ENCODE measurements around the gene EN2.

DNA sequence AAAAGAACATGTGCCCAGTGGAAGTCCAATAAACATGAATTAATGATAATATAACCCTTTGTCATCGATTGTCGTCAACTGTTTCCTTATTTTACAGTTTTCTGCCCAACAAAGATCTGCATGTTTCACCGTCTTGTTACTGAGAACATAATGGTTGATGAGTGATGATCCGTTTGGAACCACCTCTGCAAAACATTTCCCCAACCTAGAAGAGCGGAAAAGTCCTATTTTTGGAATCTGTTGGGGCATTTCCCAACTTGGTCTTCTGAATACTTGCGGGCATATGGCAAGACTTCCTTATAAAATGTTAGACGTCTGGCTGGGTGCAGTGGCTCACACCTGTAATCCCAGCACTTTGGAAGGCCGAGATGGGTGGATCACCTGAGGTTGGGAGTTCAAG, 56.4 kb downstream of the EN2 start:
- TF ChIP-seq, protein P1, sequence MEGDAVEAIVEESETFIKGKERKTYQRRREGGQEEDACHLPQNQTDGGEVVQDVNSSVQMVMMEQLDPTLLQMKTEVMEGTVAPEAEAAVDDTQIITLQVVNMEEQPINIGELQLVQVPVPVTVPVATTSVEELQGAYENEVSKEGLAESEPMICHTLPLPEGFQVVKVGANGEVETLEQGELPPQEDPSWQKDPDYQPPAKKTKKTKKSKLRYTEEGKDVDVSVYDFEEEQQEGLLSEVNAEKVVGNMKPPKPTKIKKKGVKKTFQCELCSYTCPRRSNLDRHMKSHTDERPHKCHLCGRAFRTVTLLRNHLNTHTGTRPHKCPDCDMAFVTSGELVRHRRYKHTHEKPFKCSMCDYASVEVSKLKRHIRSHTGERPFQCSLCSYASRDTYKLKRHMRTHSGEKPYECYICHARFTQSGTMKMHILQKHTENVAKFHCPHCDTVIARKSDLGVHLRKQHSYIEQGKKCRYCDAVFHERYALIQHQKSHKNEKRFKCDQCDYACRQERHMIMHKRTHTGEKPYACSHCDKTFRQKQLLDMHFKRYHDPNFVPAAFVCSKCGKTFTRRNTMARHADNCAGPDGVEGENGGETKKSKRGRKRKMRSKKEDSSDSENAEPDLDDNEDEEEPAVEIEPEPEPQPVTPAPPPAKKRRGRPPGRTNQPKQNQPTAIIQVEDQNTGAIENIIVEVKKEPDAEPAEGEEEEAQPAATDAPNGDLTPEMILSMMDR (IDR thresholded peaks at IDR 0.05), result no peak
- TF ChIP-seq POLR2A (IDR thresholded peaks at IDR 0.05), result no peak

Data from right lobe of liver (tissue), 4 donors.